HL-60 (cell line): ENCODE data around the gene PRRC2B.

ENCODE experiments used
- SPI1 ChIP-seq: IDR thresholded peaks from 2 replicates; pipeline ENCODE4 v1.6.1; 2012; ENCODE audit warnings: low read depth, mild to moderate bottlenecking, borderline replicate concordance
- TF ChIP-seq, protein P1 (sequence below): IDR thresholded peaks from one replicate; pipeline ENCODE4 v1.5.1; 2011; ENCODE audit warnings: low read length, control low read depth, inconsistent platforms; ENCODE audit not compliant: insufficient read depth

DNA sequence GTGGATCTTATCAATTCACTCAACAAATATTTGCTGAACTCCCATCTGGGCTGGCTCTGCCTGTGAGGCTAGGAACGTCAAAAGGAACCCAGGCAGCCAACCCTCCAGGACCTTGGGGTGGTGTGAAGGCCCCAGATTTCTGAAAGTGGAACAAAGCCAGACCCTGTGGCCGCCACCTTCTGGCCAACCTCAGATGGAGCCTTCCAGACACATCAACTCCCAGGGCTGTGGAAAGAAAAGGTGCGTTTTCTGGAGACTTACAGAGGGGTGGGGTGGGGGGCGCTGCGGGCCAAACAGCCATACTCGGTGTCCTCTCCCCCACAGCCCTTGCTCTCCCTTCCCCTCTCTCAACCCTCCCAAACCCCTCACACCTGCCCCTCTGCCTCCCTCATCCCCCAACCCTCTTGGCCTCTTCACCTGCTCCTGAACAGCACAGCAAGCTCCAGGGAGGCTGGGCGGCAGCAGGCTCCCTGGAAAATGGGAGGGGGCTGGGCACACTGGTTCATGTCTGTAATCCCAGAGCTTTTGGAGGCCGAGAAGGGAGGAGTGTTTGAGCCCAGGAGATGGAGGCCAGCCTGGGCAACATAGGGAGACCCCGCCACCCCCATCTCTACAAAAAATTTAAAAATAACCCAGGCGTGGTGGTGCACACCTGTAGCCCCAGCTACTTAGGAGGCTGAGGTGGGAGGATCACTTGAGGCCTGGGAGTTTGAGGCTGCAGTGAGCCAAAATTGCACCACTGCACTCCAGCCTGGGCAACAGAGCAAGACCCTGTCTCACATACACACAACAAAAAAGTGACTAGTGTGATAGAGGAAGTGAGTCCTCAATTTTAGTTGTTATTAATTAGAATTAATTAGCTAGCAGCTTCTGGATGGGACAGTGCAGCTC lies 45.0 kb upstream of the PRRC2B start:
- TF ChIP-seq SPI1, result no peak
- TF ChIP-seq, protein P1, sequence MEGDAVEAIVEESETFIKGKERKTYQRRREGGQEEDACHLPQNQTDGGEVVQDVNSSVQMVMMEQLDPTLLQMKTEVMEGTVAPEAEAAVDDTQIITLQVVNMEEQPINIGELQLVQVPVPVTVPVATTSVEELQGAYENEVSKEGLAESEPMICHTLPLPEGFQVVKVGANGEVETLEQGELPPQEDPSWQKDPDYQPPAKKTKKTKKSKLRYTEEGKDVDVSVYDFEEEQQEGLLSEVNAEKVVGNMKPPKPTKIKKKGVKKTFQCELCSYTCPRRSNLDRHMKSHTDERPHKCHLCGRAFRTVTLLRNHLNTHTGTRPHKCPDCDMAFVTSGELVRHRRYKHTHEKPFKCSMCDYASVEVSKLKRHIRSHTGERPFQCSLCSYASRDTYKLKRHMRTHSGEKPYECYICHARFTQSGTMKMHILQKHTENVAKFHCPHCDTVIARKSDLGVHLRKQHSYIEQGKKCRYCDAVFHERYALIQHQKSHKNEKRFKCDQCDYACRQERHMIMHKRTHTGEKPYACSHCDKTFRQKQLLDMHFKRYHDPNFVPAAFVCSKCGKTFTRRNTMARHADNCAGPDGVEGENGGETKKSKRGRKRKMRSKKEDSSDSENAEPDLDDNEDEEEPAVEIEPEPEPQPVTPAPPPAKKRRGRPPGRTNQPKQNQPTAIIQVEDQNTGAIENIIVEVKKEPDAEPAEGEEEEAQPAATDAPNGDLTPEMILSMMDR, result no peak
